Karpas-422 (cell line): Measurements from ENCODE around the gene HIBCH. TPM values are rescaled to one million over a fixed set of nuclear protein-coding genes. Genes with fewer than 3 reads are reported as not detected.
"Not testable (repeated sequence)": the region's sequence is repeated elsewhere in the genome, so short reads cannot be mapped to it uniquely, and the experiment has no call there.

Source experiments
- DNase-seq: peaks from one replicate; pipeline ENCODE4 v3.0.0-alpha.2; 2015
- H2AFZ ChIP-seq: fragments of 200-600 bp; sonication (generic); 2 replicates; pipeline ENCODE4 v1.6.1; 2014; ENCODE audit warnings: antibody characterized with exemption, low read length, mixed read lengths
- H3K27ac ChIP-seq: fragments of 200-600 bp; sonication (generic); 2 replicates; pipeline ENCODE4 v1.5.1; 2014; ENCODE audit warnings: mild to moderate bottlenecking, low read length, moderate library complexity
- H3K27me3 ChIP-seq: fragments of 200-600 bp; sonication (generic); 2 replicates; pipeline ENCODE4 v1.6.1; 2014; ENCODE audit warnings: low read length, mixed read lengths
- H3K36me3 ChIP-seq: fragments of 200-600 bp; sonication (generic); 2 replicates; pipeline ENCODE4 v1.6.1; 2014; ENCODE audit warnings: low read length, mixed read lengths; ENCODE audit not compliant: insufficient read depth
- H3K4me1 ChIP-seq: fragments of 200-600 bp; sonication (generic); 2 replicates; pipeline ENCODE4 v1.6.1; 2014; ENCODE audit warnings: mild to moderate bottlenecking, low read length, mixed read lengths
- H3K4me2 ChIP-seq: fragments of 200-600 bp; sonication (generic); 2 replicates; pipeline ENCODE4 v1.6.1; 2014; ENCODE audit warnings: low read length, low read depth, mild to moderate bottlenecking; ENCODE audit not compliant: poor library complexity, severe bottlenecking
- H3K4me3 ChIP-seq: fragments of 200-600 bp; sonication (generic); 2 replicates; pipeline ENCODE4 v1.5.1; 2014; ENCODE audit warnings: mild to moderate bottlenecking, antibody characterized with exemption, low read length, mixed read lengths
- H3K79me2 ChIP-seq: fragments of 200-600 bp; sonication (generic); 2 replicates; pipeline ENCODE4 v1.6.1; 2014; ENCODE audit warnings: mild to moderate bottlenecking, low read length, mixed read lengths
- H3K9ac ChIP-seq: fragments of 200-600 bp; sonication (generic); 2 replicates; pipeline ENCODE4 v1.6.0; 2014; ENCODE audit warnings: low read length
- H3K9me2 ChIP-seq: fragments of 200-600 bp; sonication (generic), shearing (Covaris generic); replicated peaks from 2 replicates; pipeline ENCODE4 v1.6.0; 2014; ENCODE audit warnings: mild to moderate bottlenecking, low read length, moderate library complexity; ENCODE audit not compliant: insufficient read depth
- H3K9me3 ChIP-seq: fragments of 300-700, 200-600 bp; sonication (generic); 2 replicates; pipeline ENCODE4 v1.6.1; 2014; ENCODE audit warnings: low read length, mixed read lengths
- H4K20me1 ChIP-seq: fragments of 200-600 bp; sonication (generic); 2 replicates; pipeline ENCODE4 v1.6.1; 2014; ENCODE audit warnings: mild to moderate bottlenecking, antibody characterized with exemption, low read length, low read depth; ENCODE audit not compliant: insufficient read depth
- total RNA-seq: library from RNA; depleted of rRNA; stranded (reverse); fragments of >200 nt; shearing (Covaris generic); gene quantifications from 2 replicates; pipeline ENCODE4 v1.2.3, GENCODE V29; 2014; ENCODE audit warnings: low replicate concordance; rRNA removed

Gene HIBCH
- total RNA-seq, 1 experiment from 2014 or later: 33.5 TPM

DNA sequence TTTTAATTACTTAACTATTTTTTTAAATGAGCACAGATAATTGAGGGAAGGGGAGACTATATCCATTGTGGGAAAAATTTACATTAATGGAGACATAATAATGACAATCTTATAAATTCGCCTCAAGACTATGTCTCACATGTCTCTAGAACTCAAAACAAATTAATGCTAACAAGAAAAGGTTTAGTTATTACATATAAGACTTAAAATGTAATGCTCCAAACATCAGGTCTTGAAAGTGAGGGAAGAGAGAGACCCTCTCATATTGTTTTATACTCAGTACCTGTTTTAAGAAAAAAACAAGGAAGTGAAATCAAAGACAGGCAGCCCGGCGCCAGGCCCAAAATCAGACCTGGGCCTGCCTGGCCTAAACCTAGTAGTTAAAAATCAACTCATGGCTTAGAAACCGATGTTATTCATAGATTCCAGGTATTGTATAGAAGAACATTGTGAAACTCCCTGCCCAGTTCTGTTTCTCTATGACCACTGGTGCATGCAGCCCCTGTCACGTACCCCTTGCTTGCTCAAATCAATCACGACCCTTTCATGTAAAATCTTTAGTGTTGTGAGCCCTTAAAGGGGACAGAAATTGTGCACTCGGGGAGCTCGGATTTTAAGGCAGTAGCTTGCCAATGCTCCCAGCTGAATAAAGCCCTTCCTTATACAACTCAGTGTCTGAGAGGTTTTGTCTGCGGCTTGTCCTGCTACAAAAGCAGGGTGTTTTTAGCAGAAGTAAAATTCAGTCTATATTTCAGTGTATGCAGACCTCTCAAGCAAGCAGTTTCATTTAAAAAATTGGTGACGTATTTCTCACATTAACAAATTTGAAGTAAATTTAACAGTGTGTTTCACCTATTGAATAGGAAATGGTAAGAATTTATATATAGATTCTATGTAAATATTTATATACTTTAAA, 161.8 kb downstream of the HIBCH start:
- Histone ChIP-seq H3K4me1 (peaks cover 22% of the 10 kb centered on the region), H3K27ac (peak overlapping the region; percentile 69), H3K9ac (peak overlapping the region; percentile 49), H2AFZ (peak overlapping the region; percentile 93), H3K4me2 (peak overlapping the region; percentile 48)
- not testable (repeated sequence) for H3K79me2 ChIP-seq, H3K9me2 ChIP-seq, H3K27me3 ChIP-seq, H3K9me3 ChIP-seq, H3K36me3 ChIP-seq, H3K4me3 ChIP-seq, H4K20me1 ChIP-seq
- DNase-seq: peak; percentile 66

- Histone ChIP-seq H4K20me1 (no peaks in the 10 kb centered on the region), H3K4me3 (no peak overlapping the region), H3K79me2 (no peaks in the 10 kb centered on the region), H3K9me3 (no peaks in the 10 kb centered on the region), H3K9me2 (no peaks in the 10 kb centered on the region; the same call in 1 of the 2 replicates), H3K36me3 (no peaks in the 10 kb centered on the region), H3K4me2 (no peak overlapping the region), H2AFZ (peak overlapping the region; percentile 93), H3K27me3 (no peaks in the 10 kb centered on the region), H3K4me1 (peaks cover 22% of the 10 kb centered on the region), H3K27ac (no peak overlapping the region), H3K9ac (no peak overlapping the region)
- no peak for DNase-seq
Measured at GRCh38 chr2:190156530-190157212, 163.0 kb downstream of the HIBCH start.

Other genes with a start within 250 kb of the HIBCH start
- 0.89 and 2.8 TPM in 2 replicates for gene INPP1, start 23.8 kb upstream of the HIBCH start, total RNA-seq
- gene MFSD6, start 88.5 kb upstream of the HIBCH start, total RNA-seq: 65.5 and 65.9 TPM in 2 replicates
- 10.6 and 11.1 TPM in 2 replicates for gene NEMP2, start 214.9 kb upstream of the HIBCH start, total RNA-seq